NT2/D1 (cell line): ENCODE data around the gene MORN4.

ENCODE experiments used
- DNase-seq: peaks from one replicate; pipeline ENCODE4 v3.0.0-alpha.2; 2011; ENCODE audit warnings: low read depth, low spot score
- H3K27me3 ChIP-seq: 2 replicates; pipeline ENCODE4 v1.6.0; 2011; ENCODE audit warnings: mild to moderate bottlenecking; ENCODE audit not compliant: insufficient read length, insufficient read depth
- H3K36me3 ChIP-seq: 2 replicates; pipeline ENCODE4 v1.6.1; 2011; ENCODE audit warnings: mild to moderate bottlenecking, low read length, mixed read lengths; ENCODE audit not compliant: insufficient read depth, insufficient read length
- H3K4me1 ChIP-seq: 2 replicates; pipeline ENCODE4 v1.5.1; 2011; ENCODE audit not compliant: insufficient read depth, insufficient read length
- H3K4me3 ChIP-seq: 2 replicates; pipeline ENCODE4 v1.5.1; 2011; ENCODE audit warnings: low read depth; ENCODE audit not compliant: insufficient read length
- H3K9ac ChIP-seq: 2 replicates; pipeline ENCODE4 v1.6.0; 2011; ENCODE audit warnings: low read depth; ENCODE audit not compliant: insufficient read length
- H3K9me3 ChIP-seq: 2 replicates; pipeline ENCODE4 v1.5.1; 2011; ENCODE audit warnings: mild to moderate bottlenecking, low read length; ENCODE audit not compliant: insufficient read depth
- SUZ12 ChIP-seq: IDR thresholded peaks from 2 replicates; pipeline ENCODE4 v1.6.1; 2011; ENCODE audit not compliant: insufficient read length, insufficient read depth; ENCODE audit errors: extremely low read depth
- YY1 ChIP-seq: IDR thresholded peaks from 2 replicates; pipeline ENCODE4 v1.6.1; 2011; ENCODE audit not compliant: insufficient read length, insufficient read depth
- ZNF274 ChIP-seq: IDR thresholded peaks from 2 replicates; pipeline ENCODE4 v1.6.1; 2011; ENCODE audit warnings: mild to moderate bottlenecking, low read depth, low read length

MORN4 gene

GRCh38 chr10:97596101-97597082, 36.9 kb downstream of the MORN4 start:
- Histone ChIP-seq H3K27me3 (no peaks in the 10 kb centered on the region), H3K9me3 (no peaks in the 10 kb centered on the region), H3K36me3 (no peaks in the 10 kb centered on the region), H3K4me3 (no peak overlapping the region), H3K9ac (no peak overlapping the region), H3K4me1 (no peaks in the 10 kb centered on the region)
- TF ChIP-seq YY1 (no peak), ZNF274 (no peak), SUZ12 (no peak)
- no peak for DNase-seq

- TF ChIP-seq SUZ12 (no peak), ZNF274 (no peak), YY1 (no peak)
- no peak overlapping the region for H3K9ac ChIP-seq
- no peaks in the 10 kb centered on the region for H3K27me3 ChIP-seq
- no peak for DNase-seq
- no peaks in the 10 kb centered on the region for H3K9me3 ChIP-seq
- no peaks in the 10 kb centered on the region for H3K4me1 ChIP-seq
- no peaks in the 10 kb centered on the region for H3K36me3 ChIP-seq
- H3K4me3 ChIP-seq = no peak overlapping the region
These were observed 39.9 kb downstream of the MORN4 start for GRCh38 chr10:97593421-97593820.

GRCh38 chr10:97590748-97591495, 42.4 kb downstream of the MORN4 start:
- H3K9ac ChIP-seq = no peak overlapping the region
- H3K27me3 ChIP-seq = no peaks in the 10 kb centered on the region
- no peak overlapping the region for H3K4me3 ChIP-seq
- TF ChIP-seq ZNF274 (no peak), YY1 (no peak), SUZ12 (no peak)
- no peak for DNase-seq
- H3K9me3 ChIP-seq = no peaks in the 10 kb centered on the region
- no peaks in the 10 kb centered on the region for H3K36me3 ChIP-seq
- peaks cover 3% of the 10 kb centered on the region for H3K4me1 ChIP-seq

- Histone ChIP-seq H3K27me3 (no peaks in the 10 kb centered on the region), H3K9ac (no peak overlapping the region), H3K4me3 (no peak overlapping the region), H3K4me1 (peaks cover 3% of the 10 kb centered on the region), H3K9me3 (no peaks in the 10 kb centered on the region), H3K36me3 (no peaks in the 10 kb centered on the region)
- no peak for TF ChIP-seq ZNF274
- no peak for TF ChIP-seq YY1
- TF ChIP-seq SUZ12 = no peak
- DNase-seq = no peak
These were observed 43.1 kb downstream of the MORN4 start for GRCh38 chr10:97590082-97590747.

GRCh38 chr10:97589479-97589878, 43.8 kb downstream of the MORN4 start, which contains the start of gene C10orf62:
C10orf62 (plus strand) TSS chr10:97589721; CDS start chr10:97589898, 177 bp downstream.
- H3K4me1 ChIP-seq = peaks cover 3% of the 10 kb centered on the region
- no peak for TF ChIP-seq YY1
- no peak for TF ChIP-seq ZNF274
- TF ChIP-seq SUZ12 = no peak
- H3K9me3 ChIP-seq = no peaks in the 10 kb centered on the region
- no peaks in the 10 kb centered on the region for H3K27me3 ChIP-seq
- no peak for DNase-seq
- no peak within 1 kb of the TSS for H3K9ac ChIP-seq
- no peaks in the 10 kb centered on the region for H3K36me3 ChIP-seq
- H3K4me3 ChIP-seq = no peak within 1 kb of the TSS

- H3K27me3 ChIP-seq = no peaks in the 10 kb centered on the region
- TF ChIP-seq ZNF274 (no peak), YY1 (no peak), SUZ12 (no peak)
These were observed 46.1 kb downstream of the MORN4 start for GRCh38 chr10:97587183-97587582.

GRCh38 chr10:97585439-97585811, 47.9 kb downstream of the MORN4 start:
- no peak for DNase-seq
- TF ChIP-seq SUZ12 (no peak), ZNF274 (no peak), YY1 (no peak)
- Histone ChIP-seq H3K9ac (no peak overlapping the region), H3K9me3 (no peaks in the 10 kb centered on the region), H3K4me3 (no peak overlapping the region), H3K36me3 (no peaks in the 10 kb centered on the region), H3K4me1 (peaks cover 6% of the 10 kb centered on the region), H3K27me3 (no peaks in the 10 kb centered on the region)

More at GRCh38 chr10:97587183-97587582, 46.1 kb downstream of the MORN4 start:
- Histone ChIP-seq H3K9ac (no peak overlapping the region), H3K4me1 (peaks cover 6% of the 10 kb centered on the region), H3K4me3 (no peak overlapping the region), H3K36me3 (no peaks in the 10 kb centered on the region), H3K9me3 (no peaks in the 10 kb centered on the region)
- no peak for DNase-seq
